AG04449 (cell line): ENCODE data around the gene CEP162.

Experiments used
- CTCF ChIA-PET: fragments of 350-600 bp; formaldehyde crosslinking; extraction: SDS; loops from one replicate; lab custom pipeline; 2021; ENCODE audit warnings: antibody characterized with exemption; lab: Yijun Ruan, JAX
- POLR2A ChIA-PET: fragments of 400-600, 350-600 bp; formaldehyde crosslinking; extraction: SDS; loops from one replicate; lab custom pipeline; 2020; ENCODE audit warnings: antibody characterized with exemption, inconsistent platforms; lab: Yijun Ruan, JAX
- DNase-seq: peaks from one replicate; pipeline ENCODE4 v3.0.0-alpha.2; 2010; ENCODE audit warnings: low read depth, low spot score
- H3K4me3 ChIP-seq: 2 replicates; pipeline ENCODE4 v1.5.1; 2011; ENCODE audit warnings: low read depth, mild to moderate bottlenecking, control low read depth, low read length
- CTCF ChIP-seq: IDR thresholded peaks from one replicate; pipeline ENCODE4 v1.5.1; 2011; ENCODE audit warnings: mild to moderate bottlenecking, moderate library complexity, low read length, control low read depth, inconsistent platforms; ENCODE audit not compliant: insufficient read depth; ENCODE audit errors: missing control alignments

CEP162 gene

DNA sequence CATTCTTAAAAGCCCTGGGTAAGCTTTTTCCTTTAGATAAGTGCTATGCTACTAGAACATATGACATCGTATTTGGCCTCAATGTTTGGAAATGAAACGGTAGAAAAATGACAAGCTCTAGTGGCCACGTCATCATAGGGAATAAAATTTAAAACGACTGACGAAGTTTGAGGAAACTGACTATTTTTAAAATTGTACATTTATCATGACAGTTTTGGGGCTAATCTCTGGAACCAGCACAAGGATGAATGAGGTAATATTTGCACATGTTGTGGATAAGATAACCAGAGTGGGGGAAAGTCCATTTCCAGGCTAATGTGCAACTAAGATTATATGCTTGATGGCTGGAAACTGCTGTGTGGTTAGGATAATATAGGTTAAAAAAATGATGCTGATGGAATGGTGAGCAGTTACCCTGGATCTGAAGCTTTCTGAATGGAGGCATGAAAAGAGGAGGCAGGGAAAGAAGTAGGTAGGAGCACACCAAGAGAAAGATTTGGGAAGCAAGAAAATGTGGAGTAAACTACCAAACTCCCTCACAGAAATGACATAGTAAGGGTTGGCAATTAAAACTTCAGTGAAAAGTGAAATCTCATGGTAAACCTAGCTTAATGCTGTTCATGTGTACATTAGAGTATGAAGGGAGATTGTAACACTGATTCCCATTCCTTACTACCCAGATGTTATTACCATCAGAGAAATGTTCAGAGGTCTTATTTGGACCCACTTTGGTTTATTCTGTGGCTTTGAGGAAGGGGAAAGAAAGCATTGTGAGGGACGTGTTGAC is 42.7 kb upstream of the CEP162 start:
- ChIA-PET CTCF (no interaction called here), POLR2A (no interaction called here)
- no peak overlapping the region for H3K4me3 ChIP-seq
- DNase-seq, result no peak
- no peak for TF ChIP-seq CTCF

GRCh38 chr6:84268781-84269180 is 41.3 kb upstream of the CEP162 start:
- no peak overlapping the region for H3K4me3 ChIP-seq
- ChIA-PET POLR2A (no interaction called here), CTCF (no interaction called here)
- DNase-seq, result no peak
- no peak for TF ChIP-seq CTCF

- no peak for DNase-seq
- ChIA-PET CTCF (no interaction called here), POLR2A (no interaction called here)
- H3K4me3 ChIP-seq, result no peak overlapping the region
- TF ChIP-seq CTCF, result no peak
Observed at GRCh38 chr6:84263557-84263956, 36.1 kb upstream of the CEP162 start.

DNA sequence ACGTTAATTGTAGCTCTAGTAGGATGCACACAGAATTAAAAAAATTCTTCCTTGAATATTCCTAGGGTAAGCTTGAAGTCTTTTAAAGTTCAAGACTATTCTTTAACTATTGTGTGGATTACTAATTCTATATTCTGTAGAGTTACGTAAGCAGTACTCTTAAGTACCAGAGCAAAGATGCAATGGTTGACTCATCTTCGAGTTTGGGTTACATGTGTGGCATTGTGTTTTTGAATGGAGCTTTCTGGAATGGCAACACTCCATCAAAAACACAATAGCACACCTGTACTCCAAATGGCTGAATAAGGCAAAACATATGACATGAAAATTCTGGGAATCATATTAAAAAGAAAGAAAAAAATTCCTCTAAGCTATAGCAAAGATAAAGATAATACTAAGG is 33.5 kb upstream of the CEP162 start:
- no peak for TF ChIP-seq CTCF
- DNase-seq, result no peak
- POLR2A ChIA-PET, result no interaction called here
- CTCF ChIA-PET, result no interaction called here
- H3K4me3 ChIP-seq, result no peak overlapping the region

- no peak for TF ChIP-seq CTCF
- no peak for DNase-seq
- ChIA-PET POLR2A (no interaction called here), CTCF (no interaction called here)
- H3K4me3 ChIP-seq, result no peak overlapping the region
Observed at GRCh38 chr6:84260196-84260595, 32.8 kb upstream of the CEP162 start.

GRCh38 chr6:84258866-84259265 is 31.4 kb upstream of the CEP162 start:
- TF ChIP-seq CTCF, result no peak
- no peak for DNase-seq
- ChIA-PET CTCF (no interaction called here), POLR2A (no interaction called here)
- no peak overlapping the region for H3K4me3 ChIP-seq
